Urothelium cell line (cell line): Measurements from ENCODE around the gene SRD5A2.

Experiments used
- DNase-seq: peaks from one replicate; pipeline ENCODE4 v3.0.0; 2011; ENCODE audit warnings: low spot score, mixed read lengths
- FAIRE-seq: peaks from 2 replicates; lab custom pipeline; 2011; peaks lifted over from hg19 to GRCh38; lab: Jason Lieb, UNC

The SRD5A2 gene, protein sequence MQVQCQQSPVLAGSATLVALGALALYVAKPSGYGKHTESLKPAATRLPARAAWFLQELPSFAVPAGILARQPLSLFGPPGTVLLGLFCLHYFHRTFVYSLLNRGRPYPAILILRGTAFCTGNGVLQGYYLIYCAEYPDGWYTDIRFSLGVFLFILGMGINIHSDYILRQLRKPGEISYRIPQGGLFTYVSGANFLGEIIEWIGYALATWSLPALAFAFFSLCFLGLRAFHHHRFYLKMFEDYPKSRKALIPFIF

DNA sequence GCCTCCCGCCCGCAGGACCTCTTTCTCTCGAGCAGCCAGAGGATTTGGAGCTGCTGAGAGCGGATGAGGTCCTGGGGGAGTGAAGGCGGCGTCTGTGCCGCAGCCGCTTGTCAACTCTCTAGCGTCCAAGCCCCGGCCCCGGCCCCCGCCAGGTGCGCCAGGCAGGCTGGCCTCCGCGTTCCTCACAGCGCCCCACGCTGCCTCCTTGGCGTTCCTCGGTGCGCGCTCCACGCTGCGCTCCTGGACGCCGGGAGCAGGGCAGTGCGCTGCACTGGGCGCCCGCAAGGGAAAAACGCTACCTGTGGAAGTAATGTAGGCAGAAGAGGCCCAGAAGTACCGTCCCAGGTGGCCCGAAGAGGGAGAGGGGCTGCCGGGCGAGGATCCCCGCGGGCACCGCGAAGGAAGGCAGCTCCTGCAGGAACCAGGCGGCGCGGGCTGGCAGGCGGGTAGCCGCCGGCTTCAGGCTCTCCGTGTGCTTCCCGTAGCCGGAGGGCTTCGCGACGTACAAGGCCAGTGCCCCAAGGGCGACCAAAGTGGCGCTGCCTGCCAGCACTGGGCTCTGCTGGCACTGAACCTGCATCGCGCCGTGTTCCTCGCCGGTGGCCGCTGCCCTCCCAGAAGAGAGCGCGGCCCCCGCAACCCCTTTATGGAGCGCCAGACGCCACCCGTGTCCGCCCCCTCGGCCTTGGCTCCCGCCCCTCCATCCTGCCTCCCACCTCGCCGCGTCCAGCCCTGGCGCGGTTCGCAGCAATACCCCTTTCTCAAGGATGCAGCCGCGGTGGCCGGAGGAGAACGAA is at the start of gene SRD5A2:
Gene SRD5A2, minus strand, starts transcription at position 618 of the 797 bp plus-strand sequence. Its CDS starts 38 bp downstream, at position 580.
- DNase-seq (peak; percentile 48), FAIRE-seq (no peak)

DNA sequence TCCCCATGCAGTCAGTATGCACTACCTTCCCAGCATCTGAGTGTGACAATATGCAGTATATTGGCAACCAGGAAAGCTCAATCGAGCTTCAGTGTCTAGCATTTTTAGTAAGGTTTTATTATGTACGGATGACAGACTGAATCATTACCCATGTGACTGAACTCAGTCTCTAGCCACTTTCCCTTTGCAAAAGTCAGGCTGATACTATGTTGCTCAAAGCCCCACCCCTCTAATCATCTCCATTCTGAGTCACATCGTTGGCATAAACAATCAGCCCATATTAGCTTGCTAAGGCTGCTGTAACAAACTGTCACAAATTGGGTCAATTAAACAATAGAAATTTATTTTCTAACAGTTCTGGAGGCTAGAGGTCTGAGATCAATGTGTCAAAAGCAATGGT is 25.8 kb upstream of the SRD5A2 start:
- FAIRE-seq = no peak
- no peak for DNase-seq

- no peak for DNase-seq
- no peak for FAIRE-seq
Measured at GRCh38 chr2:31598694-31599093, 18.0 kb upstream of the SRD5A2 start.

- DNase-seq = no peak
Measured at GRCh38 chr2:31586230-31586629, 5.5 kb upstream of the SRD5A2 start.

DNA sequence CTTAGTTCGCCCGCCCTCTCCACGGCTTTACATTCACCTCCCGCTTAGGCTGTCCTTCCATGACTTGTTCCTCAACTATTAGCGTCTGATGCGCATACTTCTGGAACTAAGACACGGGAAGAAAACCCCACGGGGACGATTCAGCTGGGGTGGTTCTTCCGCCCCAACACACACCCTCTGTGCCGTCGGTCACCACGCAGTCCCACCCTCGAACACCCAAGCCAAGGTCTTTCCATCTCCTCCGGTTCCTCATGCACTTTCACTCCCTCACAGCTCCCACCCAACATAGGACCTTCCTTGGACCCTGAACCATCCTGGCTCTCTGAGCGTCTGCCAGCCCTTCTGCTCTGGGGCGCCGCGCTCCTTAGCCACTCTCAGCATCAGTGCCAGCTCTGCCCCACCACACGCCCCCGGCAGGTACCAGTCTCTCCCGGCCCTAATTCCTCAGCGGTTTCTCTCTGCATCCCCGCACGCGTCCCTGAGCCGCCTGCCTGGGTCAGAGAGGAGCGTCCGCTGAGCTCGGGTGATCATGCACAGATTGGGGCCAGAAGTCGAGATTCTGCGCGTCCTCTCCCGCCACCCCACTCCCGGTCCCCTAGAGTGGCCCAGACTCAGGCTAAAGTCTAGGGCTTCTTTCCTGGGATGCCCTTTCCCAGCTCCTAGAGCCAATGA is 522 bp upstream of the SRD5A2 start:
- DNase-seq (no peak), FAIRE-seq (no peak)

More at GRCh38 chr2:31586230-31586629, 5.5 kb upstream of the SRD5A2 start:
- no peak for FAIRE-seq

DNA sequence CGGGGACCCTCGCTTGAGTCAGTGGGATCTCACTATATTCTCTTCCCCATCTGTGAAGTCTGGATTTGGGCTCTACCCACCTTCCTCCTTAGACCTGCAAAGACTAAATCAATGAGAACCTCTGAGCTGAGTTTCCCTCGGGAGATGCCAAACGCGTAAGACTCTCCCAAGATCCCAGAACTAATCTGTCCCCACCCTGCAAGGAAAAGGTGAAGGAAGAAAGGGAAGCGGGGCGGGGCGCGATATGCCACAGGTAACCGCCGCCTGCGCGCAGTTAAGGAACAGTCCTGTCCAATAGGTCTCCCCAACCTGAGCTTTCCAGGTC is 780 bp downstream of the SRD5A2 start:
- DNase-seq = peak; percentile 23
- no peak for FAIRE-seq

- FAIRE-seq = no peak
- DNase-seq = no peak
Measured at GRCh38 chr2:31578316-31578715, 2.4 kb downstream of the SRD5A2 start.

- DNase-seq (no peak), FAIRE-seq (no peak)
Measured at GRCh38 chr2:31577143-31577542, 3.6 kb downstream of the SRD5A2 start.

- no peak for FAIRE-seq
- no peak for DNase-seq
Measured at GRCh38 chr2:31568585-31569201, 12.0 kb downstream of the SRD5A2 start.

- FAIRE-seq (peak; percentile 70), DNase-seq (no peak)
Measured at GRCh38 chr2:31567679-31568078, 13.1 kb downstream of the SRD5A2 start.

DNA sequence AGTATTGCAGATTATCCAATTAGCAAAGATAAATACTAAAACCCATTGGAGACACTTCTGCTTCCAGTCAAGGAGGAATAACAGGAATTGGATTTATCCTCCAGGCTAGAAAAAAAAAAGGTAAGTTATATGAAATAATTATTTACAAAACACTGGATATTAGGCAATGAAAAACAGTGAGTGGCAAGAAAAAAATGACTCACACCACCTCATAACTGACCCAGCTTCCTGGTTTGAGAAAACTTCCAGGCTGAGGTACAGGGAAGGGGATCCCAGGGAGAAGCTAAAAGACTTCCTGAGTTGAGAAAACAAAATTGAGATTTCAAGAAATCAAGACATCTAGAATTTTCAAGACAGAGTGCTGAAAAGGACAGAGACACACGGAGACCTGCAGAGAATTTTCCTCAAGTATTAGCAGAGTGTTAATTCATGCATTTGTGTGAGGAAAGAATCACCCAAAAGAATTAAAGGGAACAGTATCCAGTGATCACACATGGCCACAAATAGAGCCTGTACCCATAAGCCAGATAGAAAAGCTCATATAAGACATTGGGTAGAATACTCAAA is 17.4 kb downstream of the SRD5A2 start:
- no peak for DNase-seq
- FAIRE-seq = no peak

GRCh38 chr2:31561823-31562222 is 18.9 kb downstream of the SRD5A2 start:
- FAIRE-seq (no peak), DNase-seq (no peak)

DNA sequence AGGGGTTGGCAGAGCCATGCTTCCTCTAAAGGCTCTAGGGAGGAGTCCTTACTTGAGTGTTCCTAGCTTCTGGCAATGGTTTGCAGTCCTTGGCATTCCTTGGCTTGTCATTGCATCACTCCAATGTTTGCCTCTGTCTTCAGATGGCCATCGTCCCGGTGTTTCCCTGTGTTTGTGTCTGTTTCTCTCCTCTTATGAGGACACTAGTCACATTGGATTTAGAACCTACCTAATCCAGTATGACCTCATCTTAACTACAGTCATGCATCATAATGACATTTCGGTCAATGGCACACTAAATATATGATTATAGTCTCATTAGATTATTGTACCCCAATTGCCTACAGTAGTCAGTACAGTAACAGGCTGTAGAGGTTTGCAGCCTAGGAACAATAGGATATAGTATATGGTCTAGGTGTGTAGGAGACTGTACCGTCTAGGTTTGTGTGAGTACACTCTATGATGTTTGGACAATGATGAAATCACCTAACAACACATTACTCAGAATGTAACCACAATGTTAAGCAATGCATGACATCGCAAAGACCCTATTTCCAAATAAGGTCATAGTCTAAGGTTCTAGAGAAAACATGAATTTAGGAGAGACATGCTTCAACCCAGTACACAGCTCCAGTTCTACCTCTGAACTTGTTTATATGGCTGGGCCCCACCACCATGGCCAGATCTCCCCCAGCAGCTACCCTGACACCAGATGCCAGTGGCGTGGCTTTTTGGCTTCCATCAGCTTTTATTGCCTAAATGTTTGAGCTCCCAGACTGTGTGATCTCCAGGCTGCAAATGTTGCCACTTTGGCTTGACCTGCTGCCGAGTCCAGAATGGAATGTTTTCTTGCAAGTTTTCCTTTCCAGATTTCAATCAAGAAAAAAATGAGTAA is 22.1 kb downstream of the SRD5A2 start:
- no peak for DNase-seq
- no peak for FAIRE-seq

GRCh38 chr2:31556940-31557339 is 23.8 kb downstream of the SRD5A2 start:
- DNase-seq (no peak), FAIRE-seq (no peak)

- FAIRE-seq (no peak), DNase-seq (no peak)
Measured at GRCh38 chr2:31555967-31556706, 24.6 kb downstream of the SRD5A2 start.

DNA sequence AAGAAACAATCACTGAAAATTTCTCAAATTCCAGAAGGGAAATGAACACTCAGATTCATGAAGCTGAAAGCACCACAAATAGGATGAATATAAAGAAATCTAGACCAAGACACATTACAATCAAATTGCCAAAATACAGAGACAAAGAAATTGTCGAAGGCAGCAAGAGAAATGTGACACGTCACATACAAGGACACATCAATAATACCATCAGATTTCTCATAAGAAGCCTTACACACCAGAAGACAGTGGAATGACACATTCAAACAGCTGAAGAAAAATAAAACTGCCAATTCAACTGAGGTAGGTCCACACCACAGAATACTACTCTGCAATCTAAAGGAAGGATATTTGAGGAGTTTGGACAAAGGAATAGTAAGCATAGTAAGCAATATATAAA is 27.4 kb downstream of the SRD5A2 start:
- DNase-seq = no peak
- FAIRE-seq = no peak

DNA sequence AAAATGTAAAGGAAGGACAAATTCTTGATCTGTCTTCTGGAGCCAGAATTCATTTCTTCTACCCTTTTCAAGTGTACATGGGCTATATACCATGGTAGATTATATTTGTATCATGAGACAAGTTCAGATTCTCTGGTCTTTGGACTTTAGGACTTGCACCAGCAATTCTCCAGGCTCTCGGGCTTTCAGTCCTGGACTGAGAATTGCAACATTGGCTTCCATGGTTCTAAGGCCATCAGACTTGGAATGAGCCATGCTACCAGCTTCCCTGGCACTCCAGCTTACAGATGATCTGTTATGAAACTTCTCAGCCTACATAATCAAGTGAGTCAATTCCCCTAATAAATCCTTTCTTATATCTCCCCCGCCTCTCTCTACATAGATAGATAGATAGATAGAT is 33.3 kb downstream of the SRD5A2 start:
- no peak for FAIRE-seq
- no peak for DNase-seq

GRCh38 chr2:31541853-31542252 is 38.9 kb downstream of the SRD5A2 start:
- FAIRE-seq (no peak), DNase-seq (no peak)

DNA sequence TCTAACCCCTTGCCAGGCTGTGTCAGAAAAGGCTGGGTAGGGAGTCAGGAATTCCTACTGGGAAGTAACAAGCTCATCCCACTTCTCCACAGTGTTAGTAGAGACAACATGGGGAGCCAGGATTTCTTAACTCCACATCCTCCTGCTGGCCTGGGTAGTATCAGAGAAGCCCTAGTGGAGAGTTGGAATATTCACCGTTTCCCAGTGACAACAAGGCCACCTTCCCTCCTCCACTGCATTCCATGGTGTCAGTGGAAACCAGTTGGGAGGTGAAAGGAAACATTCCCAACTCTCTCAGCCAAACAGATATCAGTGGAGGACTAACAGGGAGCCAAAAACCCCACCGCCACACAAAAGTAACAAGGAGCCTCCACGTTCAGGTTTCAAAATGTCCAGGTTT is 41.2 kb downstream of the SRD5A2 start:
- DNase-seq (no peak), FAIRE-seq (no peak)
